AG08395 (cell line): Measurements from ENCODE around the gene TMEM95.

Experiments used
- DNase-seq: peaks from one replicate; pipeline ENCODE4 v3.0.0; 2012; ENCODE audit warnings: mixed read lengths, low spot score

Gene TMEM95

GRCh38 chr17:7374353-7374752, 19.4 kb downstream of the TMEM95 start:
- DNase-seq, result no peak

- DNase-seq, result no peak
These were observed 24.2 kb downstream of the TMEM95 start for GRCh38 chr17:7379134-7379533.

- DNase-seq, result peak; percentile 82
These were observed 25.4 kb downstream of the TMEM95 start for GRCh38 chr17:7380321-7380720.

GRCh38 chr17:7380855-7381683, 26.1 kb downstream of the TMEM95 start, which contains the start of gene TNK1:
TSS of gene TNK1 (plus strand) at chr17:7381089. CDS start at chr17:7382927, 1,838 bp downstream.
- DNase-seq, result peak; percentile 63

- no peak for DNase-seq
These were observed 27.9 kb downstream of the TMEM95 start for GRCh38 chr17:7382901-7383300.

GRCh38 chr17:7383371-7383741, 28.4 kb downstream of the TMEM95 start:
- DNase-seq, result no peak

GRCh38 chr17:7383742-7384488, 29.0 kb downstream of the TMEM95 start:
- peak; percentile 40 for DNase-seq

GRCh38 chr17:7384489-7385081, 29.6 kb downstream of the TMEM95 start:
- no peak for DNase-seq

- DNase-seq, result no peak
These were observed 33.9 kb downstream of the TMEM95 start for GRCh38 chr17:7388856-7389255.

- no peak for DNase-seq
These were observed 35.3 kb downstream of the TMEM95 start for GRCh38 chr17:7389924-7390910.

- no peak for DNase-seq
These were observed 36.4 kb downstream of the TMEM95 start for GRCh38 chr17:7391307-7391706.

- no peak for DNase-seq
These were observed 38.0 kb downstream of the TMEM95 start for GRCh38 chr17:7392696-7393612.

GRCh38 chr17:7393613-7394451, 38.9 kb downstream of the TMEM95 start:
- DNase-seq, result peak; percentile 35

GRCh38 chr17:7394452-7395191, 39.7 kb downstream of the TMEM95 start, which contains the start of gene PLSCR3:
TSS of gene PLSCR3 (minus strand) at chr17:7394525. CDS start at chr17:7394110, 415 bp downstream.
- peak; percentile 92 for DNase-seq

GRCh38 chr17:7396147-7396546, 41.2 kb downstream of the TMEM95 start:
- no peak for DNase-seq

GRCh38 chr17:7398612-7399011, 43.7 kb downstream of the TMEM95 start:
- DNase-seq, result no peak

GRCh38 chr17:7403043-7403726, 48.2 kb downstream of the TMEM95 start:
- DNase-seq, result peak; percentile 25

- DNase-seq, result peak; percentile 84
These were observed 48.7 kb downstream of the TMEM95 start for GRCh38 chr17:7403727-7403976.
